Tibial nerve (tissue), 4 donors: ENCODE results near the gene MARK4.

ENCODE experiments used
- EP300 ChIP-seq, 2 donors: sonication (generic); formaldehyde crosslinking; IDR thresholded peaks; one replicate each; pipeline ENCODE4 v1.6.1; 2017; ENCODE audit warnings: antibody characterized with exemption in 2 of 2, mild to moderate bottlenecking in 1 of 2
- POLR2A ChIP-seq, 2 donors: fragments of 450-650 bp; IDR thresholded peaks; one replicate each; pipeline ENCODE4 v1.6.1; 2017; ENCODE audit warnings: antibody characterized with exemption in 2 of 2, mild to moderate bottlenecking in 2 of 2, moderate library complexity in 2 of 2
- TF ChIP-seq, protein P1 (sequence below), 5 experiments: fragments of 200-600 bp in 3 of 5; fragments of 450-650 bp in 2 of 5; sonication (generic) in 3 of 5; IDR thresholded peaks; one replicate each; pipeline ENCODE4 v1.5.1; 2016 to 2019; ENCODE audit warnings: antibody characterized with exemption in 5 of 5, mild to moderate bottlenecking in 3 of 5, moderate library complexity in 2 of 5

DNA sequence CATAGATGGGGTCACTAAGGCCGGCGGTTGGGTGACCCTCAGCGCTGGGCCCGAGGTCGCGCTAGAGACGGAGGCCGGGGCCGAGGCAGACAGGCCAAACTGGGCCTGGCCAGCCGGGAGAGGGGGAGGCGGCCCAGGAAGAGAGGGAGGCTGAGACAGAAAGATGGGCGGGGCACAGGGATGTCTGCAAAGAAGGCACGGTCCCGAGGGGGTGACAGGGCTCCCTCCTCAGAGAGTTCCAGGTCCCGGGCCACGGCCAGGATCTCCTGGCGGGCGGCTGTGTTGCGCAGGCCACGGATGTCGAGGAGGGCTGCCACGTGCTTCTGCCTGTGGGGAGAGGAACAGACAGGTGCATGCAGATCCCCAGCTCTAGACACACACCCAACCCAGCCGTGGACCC is 38.0 kb upstream of the MARK4 start:
- TF ChIP-seq, protein P1, sequence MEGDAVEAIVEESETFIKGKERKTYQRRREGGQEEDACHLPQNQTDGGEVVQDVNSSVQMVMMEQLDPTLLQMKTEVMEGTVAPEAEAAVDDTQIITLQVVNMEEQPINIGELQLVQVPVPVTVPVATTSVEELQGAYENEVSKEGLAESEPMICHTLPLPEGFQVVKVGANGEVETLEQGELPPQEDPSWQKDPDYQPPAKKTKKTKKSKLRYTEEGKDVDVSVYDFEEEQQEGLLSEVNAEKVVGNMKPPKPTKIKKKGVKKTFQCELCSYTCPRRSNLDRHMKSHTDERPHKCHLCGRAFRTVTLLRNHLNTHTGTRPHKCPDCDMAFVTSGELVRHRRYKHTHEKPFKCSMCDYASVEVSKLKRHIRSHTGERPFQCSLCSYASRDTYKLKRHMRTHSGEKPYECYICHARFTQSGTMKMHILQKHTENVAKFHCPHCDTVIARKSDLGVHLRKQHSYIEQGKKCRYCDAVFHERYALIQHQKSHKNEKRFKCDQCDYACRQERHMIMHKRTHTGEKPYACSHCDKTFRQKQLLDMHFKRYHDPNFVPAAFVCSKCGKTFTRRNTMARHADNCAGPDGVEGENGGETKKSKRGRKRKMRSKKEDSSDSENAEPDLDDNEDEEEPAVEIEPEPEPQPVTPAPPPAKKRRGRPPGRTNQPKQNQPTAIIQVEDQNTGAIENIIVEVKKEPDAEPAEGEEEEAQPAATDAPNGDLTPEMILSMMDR (IDR thresholded peaks at IDR 0.05) = no peak
- TF ChIP-seq POLR2A (IDR thresholded peaks at IDR 0.05) = no peak
- TF ChIP-seq EP300 (IDR thresholded peaks at IDR 0.05) = no peak
